SJCRH30 (cell line): ENCODE measurements around the gene NPB. TPM values are rescaled to one million over a fixed set of nuclear protein-coding genes. Genes with fewer than 3 reads are reported as not detected.

Experiments used
- DNase-seq, 2 experiments: peaks; one replicate each; pipeline ENCODE4 v3.0.0-alpha.2; 2015 to 2020
- H3K27ac ChIP-seq: fragments of 250-450 bp; sonication (Bioruptor Pico); 2 replicates; pipeline ENCODE4 v1.5.1; 2020; ENCODE audit warnings: mild to moderate bottlenecking, moderate library complexity
- H3K27me3 ChIP-seq: fragments of 250-450 bp; sonication (Bioruptor Pico); 2 replicates; pipeline ENCODE4 v1.5.1; 2020; ENCODE audit warnings: mild to moderate bottlenecking, moderate library complexity
- H3K36me3 ChIP-seq: fragments of 250-450 bp; sonication (Bioruptor Pico); 2 replicates; pipeline ENCODE4 v1.5.1; 2020; ENCODE audit warnings: mild to moderate bottlenecking, moderate library complexity
- H3K4me1 ChIP-seq: fragments of 250-450 bp; sonication (Bioruptor Pico); 2 replicates; pipeline ENCODE4 v1.5.1; 2020; ENCODE audit warnings: mild to moderate bottlenecking, moderate library complexity
- H3K4me3 ChIP-seq: fragments of 250-450 bp; sonication (Bioruptor Pico); 2 replicates; pipeline ENCODE4 v1.5.1; 2020; ENCODE audit warnings: mild to moderate bottlenecking, moderate library complexity
- H3K9me3 ChIP-seq: fragments of 250-450 bp; sonication (Bioruptor Pico); replicated peaks from 2 replicates; pipeline ENCODE4 v1.5.1; 2020; ENCODE audit warnings: mild to moderate bottlenecking, moderate library complexity
- total RNA-seq: library from RNA; depleted of rRNA; stranded (reverse); fragments of >200 nt; shearing (Covaris generic); gene quantifications from 2 replicates; pipeline ENCODE4 v1.2.3, GENCODE V29; 2014

The NPB gene
- total RNA-seq, 1 experiment from 2014 or later: 3.8 TPM

- no peak for DNase-seq
- H3K27me3 ChIP-seq: no peaks in the 10 kb centered on the region
- peaks cover 94% of the 10 kb centered on the region for H3K36me3 ChIP-seq
- H3K4me3 ChIP-seq: no peak overlapping the region
- no peak overlapping the region for H3K27ac ChIP-seq
- H3K4me1 ChIP-seq: peaks cover 28% of the 10 kb centered on the region
- no peaks in the 10 kb centered on the region for H3K9me3 ChIP-seq
Observed at GRCh38 chr17:81884968-81885367, 17.1 kb upstream of the NPB start.

DNA sequence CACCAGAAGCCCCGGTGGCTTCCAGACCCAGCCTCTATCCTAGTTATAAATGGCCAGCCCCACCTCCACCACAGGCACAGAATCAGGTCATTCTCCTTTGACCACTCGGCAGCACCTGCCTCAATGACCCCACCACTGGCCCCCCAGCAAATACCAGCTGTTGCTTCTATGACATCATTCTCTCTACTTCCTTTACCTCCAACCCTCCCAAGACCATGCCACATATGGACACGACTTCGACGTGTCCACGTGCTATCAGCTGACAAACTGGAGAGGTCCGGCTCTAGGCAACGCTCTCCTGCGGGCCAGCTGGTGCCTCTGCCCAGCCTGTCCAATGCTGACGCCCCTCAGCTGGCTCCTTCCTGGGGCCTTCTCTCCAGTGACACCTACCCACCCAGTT is 16.6 kb upstream of the NPB start:
- no peaks in the 10 kb centered on the region for H3K9me3 ChIP-seq
- no peaks in the 10 kb centered on the region for H3K27me3 ChIP-seq
- peaks cover 95% of the 10 kb centered on the region for H3K36me3 ChIP-seq
- peaks cover 30% of the 10 kb centered on the region for H3K4me1 ChIP-seq
- DNase-seq: peak in 1 of 2 experiments; percentile 53
- peak overlapping the region; percentile 57 for H3K27ac ChIP-seq
- H3K4me3 ChIP-seq: no peak overlapping the region

GRCh38 chr17:81885869-81886548 is 16.0 kb upstream of the NPB start:
- Histone ChIP-seq H3K27me3 (no peaks in the 10 kb centered on the region), H3K36me3 (peaks cover 93% of the 10 kb centered on the region), H3K4me1 (peaks cover 30% of the 10 kb centered on the region), H3K9me3 (no peaks in the 10 kb centered on the region), H3K27ac (peak overlapping the region; percentile 57), H3K4me3 (no peak overlapping the region)
- peak; percentile 71 to 78 for DNase-seq

- Histone ChIP-seq H3K27me3 (no peaks in the 10 kb centered on the region), H3K27ac (no peak overlapping the region), H3K4me3 (no peak overlapping the region), H3K36me3 (peaks cover 73% of the 10 kb centered on the region), H3K4me1 (peaks cover 30% of the 10 kb centered on the region), H3K9me3 (no peaks in the 10 kb centered on the region)
- peak in 1 of 2 experiments; percentile 20 for DNase-seq
Observed at GRCh38 chr17:81888105-81888987, 13.7 kb upstream of the NPB start.

DNA sequence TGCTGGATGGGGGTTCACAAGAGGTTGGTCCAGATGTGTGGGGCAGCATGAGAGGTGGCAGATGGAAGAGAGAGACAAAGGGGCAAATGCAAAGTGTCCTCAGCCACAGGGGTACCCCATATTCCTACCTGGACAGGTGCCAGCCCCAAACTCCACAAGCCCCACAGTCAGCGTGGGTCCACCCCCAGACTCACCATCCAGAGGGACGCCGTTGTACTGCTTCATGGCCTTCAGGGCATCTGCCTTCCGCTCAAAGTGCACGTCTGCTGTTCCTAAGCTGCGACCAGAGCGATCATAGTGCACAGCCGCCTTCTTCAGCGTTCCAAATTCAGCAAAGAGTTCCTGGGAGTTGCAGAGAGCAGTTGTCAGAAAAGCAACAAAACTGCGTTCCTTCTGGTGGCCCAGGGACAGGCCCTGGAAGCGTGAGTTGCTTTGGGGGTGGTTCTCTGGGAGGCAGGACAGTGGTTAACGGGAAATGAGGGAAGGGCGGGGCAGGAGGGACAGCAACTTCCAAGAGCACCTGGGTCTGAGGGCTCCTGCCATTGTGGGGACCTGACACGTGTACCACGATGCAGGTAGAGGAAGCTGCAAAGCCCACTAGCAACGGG is 12.9 kb upstream of the NPB start:
- no peak for DNase-seq
- Histone ChIP-seq H3K27ac (no peak overlapping the region), H3K9me3 (no peaks in the 10 kb centered on the region), H3K36me3 (peaks cover 66% of the 10 kb centered on the region), H3K4me3 (no peak overlapping the region), H3K27me3 (no peaks in the 10 kb centered on the region), H3K4me1 (peaks cover 30% of the 10 kb centered on the region)

GRCh38 chr17:81889602-81890001 is 12.4 kb upstream of the NPB start:
- Histone ChIP-seq H3K27ac (no peak overlapping the region), H3K9me3 (no peaks in the 10 kb centered on the region), H3K36me3 (peaks cover 64% of the 10 kb centered on the region), H3K27me3 (no peaks in the 10 kb centered on the region), H3K4me1 (peaks cover 30% of the 10 kb centered on the region), H3K4me3 (no peak overlapping the region)
- DNase-seq: no peak

DNA sequence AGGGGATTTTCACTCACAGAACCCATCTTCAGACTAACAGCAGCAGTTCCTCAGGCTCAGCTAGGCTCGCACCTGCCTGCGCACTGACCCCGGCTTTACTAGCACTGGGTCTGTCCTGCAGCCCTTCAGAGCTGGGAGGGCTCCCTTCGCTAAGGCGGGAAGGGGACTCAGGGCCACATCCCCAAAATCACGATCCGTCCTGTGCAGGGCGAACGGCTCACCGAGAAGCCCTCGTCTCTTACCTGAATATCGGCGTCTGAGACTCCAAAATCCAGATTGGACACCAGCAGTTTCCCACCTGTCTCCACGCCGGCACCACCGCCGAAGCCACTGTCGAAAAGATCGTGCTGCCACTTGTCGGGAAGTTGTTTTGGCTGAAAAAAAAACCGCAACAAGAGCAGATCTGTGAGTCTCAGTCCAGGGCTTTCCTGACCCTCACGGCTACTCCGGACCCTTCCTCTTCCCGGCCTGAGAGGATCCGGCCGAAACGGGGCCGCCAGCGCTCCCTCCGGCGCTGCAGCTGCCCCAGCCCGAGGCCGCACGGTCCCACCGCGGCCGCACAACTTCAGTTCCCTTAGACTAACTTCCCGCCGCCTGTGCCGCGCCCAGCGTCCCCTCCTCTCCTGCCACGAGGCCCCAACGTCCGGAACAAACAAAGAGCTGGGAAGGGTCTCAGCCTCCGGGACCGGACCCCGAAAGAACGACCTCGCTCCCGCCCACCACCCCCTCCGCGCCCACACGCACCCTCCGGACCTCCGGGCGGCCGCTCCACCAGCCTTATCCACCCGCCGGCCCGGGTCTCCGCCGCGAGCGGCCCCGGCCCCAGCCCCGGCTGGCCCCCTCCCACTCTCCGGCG is 11.4 kb upstream of the NPB start:
- Histone ChIP-seq H3K36me3 (peaks cover 60% of the 10 kb centered on the region), H3K9me3 (no peaks in the 10 kb centered on the region), H3K4me3 (peak overlapping the region; percentile 63), H3K27ac (peak overlapping the region; percentile 67), H3K27me3 (no peaks in the 10 kb centered on the region), H3K4me1 (peaks cover 24% of the 10 kb centered on the region)
- peak in 1 of 2 experiments; percentile 51 for DNase-seq

GRCh38 chr17:81891303-81891552 is 10.8 kb upstream of the NPB start:
- no peaks in the 10 kb centered on the region for H3K9me3 ChIP-seq
- DNase-seq: no peak
- H3K36me3 ChIP-seq: peaks cover 59% of the 10 kb centered on the region
- peak overlapping the region; percentile 63 for H3K4me3 ChIP-seq
- H3K27me3 ChIP-seq: no peaks in the 10 kb centered on the region
- no peak overlapping the region; the same call in 1 of the 2 replicates for H3K27ac ChIP-seq
- peaks cover 19% of the 10 kb centered on the region for H3K4me1 ChIP-seq

GRCh38 chr17:81895400-81895799 is 6.6 kb upstream of the NPB start:
- no peaks in the 10 kb centered on the region for H3K27me3 ChIP-seq
- no peak overlapping the region for H3K4me3 ChIP-seq
- DNase-seq: peak in 1 of 2 experiments; percentile 43
- no peaks in the 10 kb centered on the region for H3K9me3 ChIP-seq
- H3K4me1 ChIP-seq: peaks cover 2% of the 10 kb centered on the region; the same call in 1 of the 2 replicates
- H3K36me3 ChIP-seq: peaks cover 42% of the 10 kb centered on the region
- no peak overlapping the region for H3K27ac ChIP-seq

- Histone ChIP-seq H3K4me1 (peaks cover 2% of the 10 kb centered on the region; the same call in 1 of the 2 replicates), H3K27ac (no peak overlapping the region), H3K9me3 (no peaks in the 10 kb centered on the region), H3K27me3 (no peaks in the 10 kb centered on the region), H3K4me3 (no peak overlapping the region), H3K36me3 (peaks cover 41% of the 10 kb centered on the region)
- DNase-seq: no peak
Observed at GRCh38 chr17:81898029-81898866, 3.8 kb upstream of the NPB start.

DNA sequence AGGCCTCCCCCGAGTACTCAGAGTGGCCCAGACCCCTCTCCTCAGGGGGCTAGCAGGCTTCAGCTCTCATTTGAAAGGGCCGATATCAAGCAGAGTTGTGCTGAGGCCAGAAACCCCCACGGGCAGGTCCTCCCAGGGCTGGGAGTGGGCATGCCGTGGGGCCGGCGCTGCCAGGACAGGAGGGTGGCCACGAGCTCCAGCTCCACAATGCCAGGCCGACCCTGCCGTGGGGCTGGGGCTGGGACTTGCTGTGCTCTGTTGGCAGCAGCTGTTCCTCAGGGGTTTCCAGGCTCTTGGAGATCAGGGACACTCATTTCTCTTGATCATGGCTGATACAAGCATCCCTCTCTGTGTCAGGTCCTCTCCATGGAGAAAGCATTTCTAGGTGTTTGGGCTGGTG is 3.2 kb upstream of the NPB start:
- H3K36me3 ChIP-seq: peaks cover 41% of the 10 kb centered on the region
- no peak for DNase-seq
- H3K27ac ChIP-seq: no peak overlapping the region
- H3K9me3 ChIP-seq: no peaks in the 10 kb centered on the region
- no peaks in the 10 kb centered on the region for H3K27me3 ChIP-seq
- no peak overlapping the region for H3K4me3 ChIP-seq
- peaks cover 2% of the 10 kb centered on the region; the same call in 1 of the 2 replicates for H3K4me1 ChIP-seq

DNA sequence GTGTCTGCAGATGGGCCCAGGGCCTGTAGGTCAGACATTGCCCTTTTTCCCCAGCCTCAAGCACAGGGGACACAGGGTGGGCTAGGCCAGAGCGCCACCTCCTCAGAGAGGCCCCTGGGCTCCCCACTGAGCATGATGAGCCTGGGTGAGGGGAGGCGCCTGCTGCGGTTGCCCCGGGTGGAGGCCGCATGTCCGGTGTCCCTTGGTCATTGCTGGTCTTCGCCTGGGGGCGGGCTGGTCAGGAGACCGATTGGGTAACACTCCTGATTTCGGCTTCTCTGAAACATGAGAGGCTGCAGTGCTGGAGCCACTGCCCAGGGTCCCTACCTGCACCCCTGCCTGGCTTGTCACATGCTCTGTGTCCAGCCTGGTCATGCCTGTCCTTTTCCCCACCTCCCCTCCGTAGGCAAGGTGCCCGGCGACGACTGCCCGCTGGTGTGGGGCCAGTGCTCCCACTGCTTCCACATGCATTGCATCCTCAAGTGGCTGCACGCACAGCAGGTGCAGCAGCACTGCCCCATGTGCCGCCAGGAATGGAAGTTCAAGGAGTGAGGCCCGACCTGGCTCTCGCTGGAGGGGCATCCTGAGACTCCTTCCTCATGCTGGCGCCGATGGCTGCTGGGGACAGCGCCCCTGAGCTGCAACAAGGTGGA is 2.4 kb upstream of the NPB start:
- Histone ChIP-seq H3K27ac (no peak overlapping the region), H3K9me3 (no peaks in the 10 kb centered on the region), H3K4me3 (no peak overlapping the region), H3K27me3 (no peaks in the 10 kb centered on the region), H3K4me1 (peaks cover 2% of the 10 kb centered on the region; the same call in 1 of the 2 replicates), H3K36me3 (peaks cover 37% of the 10 kb centered on the region)
- DNase-seq: no peak

- no peak overlapping the region for H3K27ac ChIP-seq
- no peak for DNase-seq
- no peaks in the 10 kb centered on the region for H3K9me3 ChIP-seq
- H3K4me1 ChIP-seq: peaks cover 2% of the 10 kb centered on the region; the same call in 1 of the 2 replicates
- no peak overlapping the region for H3K4me3 ChIP-seq
- no peaks in the 10 kb centered on the region for H3K27me3 ChIP-seq
- peaks cover 34% of the 10 kb centered on the region for H3K36me3 ChIP-seq
Observed at GRCh38 chr17:81900181-81900820, 1.7 kb upstream of the NPB start.
